K562 (cell line): ENCODE results near the gene ZFYVE26. TPM values are rescaled to one million over a fixed set of nuclear protein-coding genes. Genes with fewer than 3 reads are reported as not detected.

ENCODE experiments used
- POU5F1 ChIP-seq: fragments of 150-350 bp; IDR thresholded peaks from 2 replicates; pipeline ENCODE4 v1.6.1; 2014; ENCODE audit warnings: borderline replicate concordance, low read length, low read depth, mild to moderate bottlenecking; ENCODE audit not compliant: partially characterized antibody
- SAP30 ChIP-seq: fragments of 200-600 bp; sonication (generic); IDR thresholded peaks from 2 replicates; pipeline ENCODE4 v1.6.1; 2012; ENCODE audit warnings: borderline replicate concordance, low read depth, mild to moderate bottlenecking, moderate library complexity, low read length, control low read depth, inconsistent platforms; ENCODE audit not compliant: insufficient read depth, poor library complexity, severe bottlenecking
- ZNF263 ChIP-seq: sonication (generic); formaldehyde crosslinking; IDR thresholded peaks from 2 replicates; pipeline ENCODE4 v1.8.0; 2022; ENCODE audit warnings: mild to moderate bottlenecking, missing genetic modification reagents, borderline replicate concordance
- polyA plus RNA-seq, 8 experiments: library from polyadenylated mRNA; depleted of rRNA in 4 of 8; stranded (reverse) in 5 of 8; unstranded in 3 of 8; fragments of >200 nt; fragmentation: Nextera tagmentation in 2 of 8; fragmentation: Illumina TruSeq in 1 of 8; extraction: Ambion mirVana in 2 of 8; extraction: Trizol in 1 of 8; gene quantifications; 2 replicates each; pipeline versions ENCODE4 v1.2.1 to v1.2.3, GENCODE V29; 2011 to 2014; ENCODE audit warnings: inconsistent platforms in 1 of 8, missing spikeins in 1 of 8
- total RNA-seq, 7 experiments: library from RNA; depleted of rRNA in 6 of 7; stranded (reverse); fragments of >200 nt in 6 of 7; fragmentation: Illumina TruSeq in 2 of 7; extraction: Trizol in 2 of 7; gene quantifications; 2 replicates each; pipeline versions ENCODE4 v1.2.1 to v1.2.3, GENCODE V29; 2011 to 2021; ENCODE audit warnings: low replicate concordance in 1 of 7
- TF ChIP-seq, protein P1 (sequence below), 2 experiments: fragments of 450-650 bp in 1 of 2; sonication (generic) in 1 of 2; formaldehyde crosslinking in 1 of 2; IDR thresholded peaks in 1 of 2; conservative IDR thresholded peaks in 1 of 2; 2 replicates each; pipeline versions ENCODE4 v1.6.1 to v1.8.1; 2016 to 2023; ENCODE audit warnings: mild to moderate bottlenecking in 2 of 2, moderate library complexity in 2 of 2, inconsistent platforms in 1 of 2, missing genetic modification reagents in 1 of 2
- TF ChIP-seq, protein P2 (sequence below): fragments of 450-650 bp; formaldehyde crosslinking; IDR thresholded peaks from 2 replicates; pipeline ENCODE4 v1.4.0; 2022; ENCODE audit warnings: mild to moderate bottlenecking, moderate library complexity
- TF ChIP-seq, protein P3 (sequence below): IDR thresholded peaks from 2 replicates; pipeline ENCODE4 v1.6.1; 2016; ENCODE audit warnings: missing genetic modification characterization, missing compliant biosample characterization
- TF ChIP-seq, protein P4 (sequence below): fragments of 450-650 bp; IDR thresholded peaks from 2 replicates; pipeline ENCODE4 v1.6.1; 2017; ENCODE audit warnings: antibody characterized with exemption, mild to moderate bottlenecking
- TF ChIP-seq, protein P5 (sequence below), 2 experiments: fragments of 200-800 bp in 1 of 2; sonication (Bioruptor generic) in 1 of 2; sonication (generic) in 1 of 2; formaldehyde crosslinking in 1 of 2; IDR thresholded peaks in 1 of 2; conservative IDR thresholded peaks in 1 of 2; 2 replicates each; pipeline versions ENCODE4 v1.5.0 to v1.6.1; 2016 to 2020; ENCODE audit warnings: missing compliant biosample characterization in 1 of 2, missing genetic modification characterization in 1 of 2, missing genetic modification reagents in 1 of 2
- TF ChIP-seq, protein P6 (sequence below), 3 experiments: fragments of 200-800 bp in 1 of 3; fragments of 250-450 bp in 1 of 3; fragments of 450-650 bp in 1 of 3; sonication (Bioruptor Pico) in 1 of 3; sonication (Bioruptor generic) in 1 of 3; formaldehyde crosslinking in 1 of 3; IDR thresholded peaks; 2 replicates each; pipeline versions ENCODE4 v1.6.1 to v1.8.0; 2016 to 2022; ENCODE audit warnings: mild to moderate bottlenecking in 2 of 3, missing genetic modification characterization in 2 of 3, missing compliant biosample characterization in 1 of 3, moderate library complexity in 1 of 3

ZFYVE26 gene
- total and polyA plus RNA-seq, 9 of the 15 experiments (the other 6 are each of a cell fraction or from before 2014, with no cell fraction given): 0.32 to 9.1 (median 5.9) TPM

DNA sequence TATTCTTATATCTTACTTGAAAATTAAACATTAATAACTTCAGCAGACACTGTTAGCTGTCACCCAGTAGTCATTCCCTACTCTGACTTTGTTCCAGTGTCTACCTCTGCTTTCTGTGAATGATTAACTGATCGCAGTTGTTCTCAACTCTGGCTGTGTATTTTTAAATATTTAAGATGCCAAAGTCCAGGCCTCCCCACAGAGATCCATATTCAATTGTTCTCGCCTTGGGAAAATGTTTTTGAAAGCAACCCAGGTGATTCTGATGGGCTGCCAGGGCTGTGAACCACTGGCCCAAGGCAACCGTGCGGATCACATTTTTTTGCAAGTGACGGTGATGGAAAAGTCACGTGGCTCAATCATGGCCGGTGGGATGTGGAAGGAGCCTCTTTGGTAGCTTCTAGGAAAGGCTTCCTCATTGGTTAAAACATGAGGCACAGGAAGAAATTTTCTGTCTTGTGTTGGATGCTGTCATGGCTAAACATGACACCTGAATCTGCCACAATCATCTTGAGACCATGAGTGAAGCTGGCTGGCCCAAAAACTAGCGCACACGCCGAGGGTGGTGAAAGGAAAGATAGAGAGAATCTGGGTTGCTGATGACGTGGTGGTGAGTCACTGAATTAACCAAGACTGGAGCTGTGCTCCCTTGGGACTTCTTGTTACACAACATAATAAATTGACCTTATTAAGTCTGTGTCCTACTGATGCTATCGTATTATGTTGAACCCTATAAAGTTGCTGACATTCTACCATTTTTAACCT, 77.5 kb downstream of the ZFYVE26 start (continued):
- TF ChIP-seq, protein P1, sequence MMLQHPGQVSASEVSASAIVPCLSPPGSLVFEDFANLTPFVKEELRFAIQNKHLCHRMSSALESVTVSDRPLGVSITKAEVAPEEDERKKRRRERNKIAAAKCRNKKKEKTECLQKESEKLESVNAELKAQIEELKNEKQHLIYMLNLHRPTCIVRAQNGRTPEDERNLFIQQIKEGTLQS (IDR thresholded peaks at IDR 0.05): peak; percentile 91
- TF ChIP-seq, protein P1 (CRISPR knock-in tag; conservative IDR thresholded peaks at IDR 0.05): 0 out of 2 replicates have a peak, but pooled peaks have one; percentile 52
- TF ChIP-seq, protein P2, sequence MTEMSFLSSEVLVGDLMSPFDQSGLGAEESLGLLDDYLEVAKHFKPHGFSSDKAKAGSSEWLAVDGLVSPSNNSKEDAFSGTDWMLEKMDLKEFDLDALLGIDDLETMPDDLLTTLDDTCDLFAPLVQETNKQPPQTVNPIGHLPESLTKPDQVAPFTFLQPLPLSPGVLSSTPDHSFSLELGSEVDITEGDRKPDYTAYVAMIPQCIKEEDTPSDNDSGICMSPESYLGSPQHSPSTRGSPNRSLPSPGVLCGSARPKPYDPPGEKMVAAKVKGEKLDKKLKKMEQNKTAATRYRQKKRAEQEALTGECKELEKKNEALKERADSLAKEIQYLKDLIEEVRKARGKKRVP (CRISPR knock-in tag): no peak
- TF ChIP-seq, protein P3, sequence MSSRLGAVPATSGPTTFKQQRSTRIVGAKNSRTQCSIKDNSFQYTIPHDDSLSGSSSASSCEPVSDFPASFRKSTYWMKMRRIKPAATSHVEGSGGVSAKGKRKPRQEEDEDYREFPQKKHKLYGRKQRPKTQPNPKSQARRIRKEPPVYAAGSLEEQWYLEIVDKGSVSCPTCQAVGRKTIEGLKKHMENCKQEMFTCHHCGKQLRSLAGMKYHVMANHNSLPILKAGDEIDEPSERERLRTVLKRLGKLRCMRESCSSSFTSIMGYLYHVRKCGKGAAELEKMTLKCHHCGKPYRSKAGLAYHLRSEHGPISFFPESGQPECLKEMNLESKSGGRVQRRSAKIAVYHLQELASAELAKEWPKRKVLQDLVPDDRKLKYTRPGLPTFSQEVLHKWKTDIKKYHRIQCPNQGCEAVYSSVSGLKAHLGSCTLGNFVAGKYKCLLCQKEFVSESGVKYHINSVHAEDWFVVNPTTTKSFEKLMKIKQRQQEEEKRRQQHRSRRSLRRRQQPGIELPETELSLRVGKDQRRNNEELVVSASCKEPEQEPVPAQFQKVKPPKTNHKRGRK: no peak
- TF ChIP-seq POU5F1 (no peak), ZNF263 (CRISPR knock-in tag) (no peak), SAP30 (no peak)
- TF ChIP-seq, protein P4, sequence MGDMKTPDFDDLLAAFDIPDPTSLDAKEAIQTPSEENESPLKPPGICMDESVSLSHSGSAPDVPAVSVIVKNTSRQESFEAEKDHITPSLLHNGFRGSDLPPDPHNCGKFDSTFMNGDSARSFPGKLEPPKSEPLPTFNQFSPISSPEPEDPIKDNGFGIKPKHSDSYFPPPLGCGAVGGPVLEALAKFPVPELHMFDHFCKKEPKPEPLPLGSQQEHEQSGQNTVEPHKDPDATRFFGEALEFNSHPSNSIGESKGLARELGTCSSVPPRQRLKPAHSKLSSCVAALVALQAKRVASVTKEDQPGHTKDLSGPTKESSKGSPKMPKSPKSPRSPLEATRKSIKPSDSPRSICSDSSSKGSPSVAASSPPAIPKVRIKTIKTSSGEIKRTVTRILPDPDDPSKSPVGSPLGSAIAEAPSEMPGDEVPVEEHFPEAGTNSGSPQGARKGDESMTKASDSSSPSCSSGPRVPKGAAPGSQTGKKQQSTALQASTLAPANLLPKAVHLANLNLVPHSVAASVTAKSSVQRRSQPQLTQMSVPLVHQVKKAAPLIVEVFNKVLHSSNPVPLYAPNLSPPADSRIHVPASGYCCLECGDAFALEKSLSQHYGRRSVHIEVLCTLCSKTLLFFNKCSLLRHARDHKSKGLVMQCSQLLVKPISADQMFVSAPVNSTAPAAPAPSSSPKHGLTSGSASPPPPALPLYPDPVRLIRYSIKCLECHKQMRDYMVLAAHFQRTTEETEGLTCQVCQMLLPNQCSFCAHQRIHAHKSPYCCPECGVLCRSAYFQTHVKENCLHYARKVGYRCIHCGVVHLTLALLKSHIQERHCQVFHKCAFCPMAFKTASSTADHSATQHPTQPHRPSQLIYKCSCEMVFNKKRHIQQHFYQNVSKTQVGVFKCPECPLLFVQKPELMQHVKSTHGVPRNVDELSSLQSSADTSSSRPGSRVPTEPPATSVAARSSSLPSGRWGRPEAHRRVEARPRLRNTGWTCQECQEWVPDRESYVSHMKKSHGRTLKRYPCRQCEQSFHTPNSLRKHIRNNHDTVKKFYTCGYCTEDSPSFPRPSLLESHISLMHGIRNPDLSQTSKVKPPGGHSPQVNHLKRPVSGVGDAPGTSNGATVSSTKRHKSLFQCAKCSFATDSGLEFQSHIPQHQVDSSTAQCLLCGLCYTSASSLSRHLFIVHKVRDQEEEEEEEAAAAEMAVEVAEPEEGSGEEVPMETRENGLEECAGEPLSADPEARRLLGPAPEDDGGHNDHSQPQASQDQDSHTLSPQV: no peak
- TF ChIP-seq, protein P5, sequence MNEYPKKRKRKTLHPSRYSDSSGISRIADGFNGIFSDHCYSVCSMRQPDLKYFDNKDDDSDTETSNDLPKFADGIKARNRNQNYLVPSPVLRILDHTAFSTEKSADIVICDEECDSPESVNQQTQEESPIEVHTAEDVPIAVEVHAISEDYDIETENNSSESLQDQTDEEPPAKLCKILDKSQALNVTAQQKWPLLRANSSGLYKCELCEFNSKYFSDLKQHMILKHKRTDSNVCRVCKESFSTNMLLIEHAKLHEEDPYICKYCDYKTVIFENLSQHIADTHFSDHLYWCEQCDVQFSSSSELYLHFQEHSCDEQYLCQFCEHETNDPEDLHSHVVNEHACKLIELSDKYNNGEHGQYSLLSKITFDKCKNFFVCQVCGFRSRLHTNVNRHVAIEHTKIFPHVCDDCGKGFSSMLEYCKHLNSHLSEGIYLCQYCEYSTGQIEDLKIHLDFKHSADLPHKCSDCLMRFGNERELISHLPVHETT (CRISPR knock-in tag; conservative IDR thresholded peaks at IDR 0.05 in 1 of 2, IDR thresholded peaks at IDR 0.05 in 1 of 2): no peak
- TF ChIP-seq, protein P6, sequence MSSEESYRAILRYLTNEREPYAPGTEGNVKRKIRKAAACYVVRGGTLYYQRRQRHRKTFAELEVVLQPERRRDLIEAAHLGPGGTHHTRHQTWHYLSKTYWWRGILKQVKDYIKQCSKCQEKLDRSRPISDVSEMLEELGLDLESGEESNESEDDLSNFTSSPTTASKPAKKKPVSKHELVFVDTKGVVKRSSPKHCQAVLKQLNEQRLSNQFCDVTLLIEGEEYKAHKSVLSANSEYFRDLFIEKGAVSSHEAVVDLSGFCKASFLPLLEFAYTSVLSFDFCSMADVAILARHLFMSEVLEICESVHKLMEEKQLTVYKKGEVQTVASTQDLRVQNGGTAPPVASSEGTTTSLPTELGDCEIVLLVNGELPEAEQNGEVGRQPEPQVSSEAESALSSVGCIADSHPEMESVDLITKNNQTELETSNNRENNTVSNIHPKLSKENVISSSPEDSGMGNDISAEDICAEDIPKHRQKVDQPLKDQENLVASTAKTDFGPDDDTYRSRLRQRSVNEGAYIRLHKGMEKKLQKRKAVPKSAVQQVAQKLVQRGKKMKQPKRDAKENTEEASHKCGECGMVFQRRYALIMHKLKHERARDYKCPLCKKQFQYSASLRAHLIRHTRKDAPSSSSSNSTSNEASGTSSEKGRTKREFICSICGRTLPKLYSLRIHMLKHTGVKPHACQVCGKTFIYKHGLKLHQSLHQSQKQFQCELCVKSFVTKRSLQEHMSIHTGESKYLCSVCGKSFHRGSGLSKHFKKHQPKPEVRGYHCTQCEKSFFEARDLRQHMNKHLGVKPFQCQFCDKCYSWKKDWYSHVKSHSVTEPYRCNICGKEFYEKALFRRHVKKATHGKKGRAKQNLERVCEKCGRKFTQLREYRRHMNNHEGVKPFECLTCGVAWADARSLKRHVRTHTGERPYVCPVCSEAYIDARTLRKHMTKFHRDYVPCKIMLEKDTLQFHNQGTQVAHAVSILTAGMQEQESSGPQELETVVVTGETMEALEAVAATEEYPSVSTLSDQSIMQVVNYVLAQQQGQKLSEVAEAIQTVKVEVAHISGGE (CRISPR knock-in tag; IDR thresholded peaks at IDR 0.05): no peak
